Peyer's patch (tissue), 4 donors: Measurements from ENCODE around the gene VPS45. TPM values are rescaled to one million over a fixed set of nuclear protein-coding genes. Genes with fewer than 3 reads are reported as not detected.
"Not testable (repeated sequence)": the region's sequence is repeated elsewhere in the genome, so short reads cannot be mapped to it uniquely, and the experiment has no call there.

Source experiments
- DNase-seq, 3 donors: peaks; one replicate each; pipeline ENCODE4 v3.0.0-alpha.2; 2017 to 2019
- H3K27ac ChIP-seq, 4 donors: fragments of 200-600 bp; sonication (generic); one replicate each; pipeline ENCODE4 v1.5.1; 2016 to 2019
- H3K27me3 ChIP-seq, 2 donors: fragments of 200-600 bp; sonication (generic); one replicate each; pipeline ENCODE4 v1.5.1; 2019
- H3K36me3 ChIP-seq, 3 donors: fragments of 200-600 bp; sonication (generic); one replicate each; pipeline ENCODE4 v1.5.1; 2016 to 2019
- H3K4me1 ChIP-seq, 4 donors: fragments of 200-600 bp; sonication (generic); one replicate each; pipeline ENCODE4 v1.5.1; 2016 to 2019
- H3K4me3 ChIP-seq, 4 donors: fragments of 200-600 bp; sonication (generic); 1 replicate in 3 of 4; 2 replicates in 1 of 4; pipeline ENCODE4 v1.5.1; 2016 to 2019; ENCODE audit warnings: mild to moderate bottlenecking in 1 of 4
- H3K9me3 ChIP-seq, 4 donors: fragments of 200-600 bp; sonication (generic); one replicate each; pipeline ENCODE4 v1.5.1; 2016 to 2019; ENCODE audit warnings: mild to moderate bottlenecking in 1 of 4
- POLR2A ChIP-seq, 2 donors: fragments of 450-650 bp; IDR thresholded peaks; one replicate each; pipeline ENCODE4 v1.5.1; 2017; ENCODE audit warnings: antibody characterized with exemption in 2 of 2, mild to moderate bottlenecking in 2 of 2, moderate library complexity in 2 of 2
- total RNA-seq, 4 donors: library from RNA; depleted of rRNA; stranded (reverse); fragments of >200 nt; gene quantifications; one replicate each; pipeline ENCODE4 v1.1.0, GENCODE V29; 2016
- TF ChIP-seq, protein P1 (sequence below), 6 experiments: fragments of 450-650 bp in 4 of 6; fragments of 200-600 bp in 2 of 6; sonication (generic) in 1 of 6; IDR thresholded peaks; one replicate each; pipeline ENCODE4 v1.5.1; 2017 to 2019; ENCODE audit warnings: antibody characterized with exemption in 6 of 6, mild to moderate bottlenecking in 3 of 6, moderate library complexity in 1 of 6

VPS45 gene
- total RNA-seq, 4 donors from 2014 or later, result 36.1 to 70.1 (median 42.0) TPM

DNA sequence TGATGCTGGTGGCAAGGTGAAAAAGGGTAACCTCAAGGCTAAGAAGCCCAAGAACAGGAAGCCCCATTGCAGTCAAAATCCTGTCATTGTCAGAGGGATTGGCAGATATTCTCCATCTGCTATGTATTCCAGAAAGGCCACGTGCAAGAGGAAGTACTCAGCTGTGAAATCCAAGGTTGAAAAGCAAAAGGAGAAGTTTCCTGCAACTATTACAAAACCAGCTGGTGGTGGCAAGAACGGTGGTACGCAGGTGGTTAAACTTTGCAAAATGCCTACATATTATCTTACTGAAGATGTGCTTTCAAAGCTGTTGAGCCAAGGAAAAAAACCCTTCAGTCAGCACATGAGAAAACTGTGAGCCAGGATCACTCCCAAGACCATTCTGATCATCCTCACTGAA lies 13.7 kb upstream of the VPS45 start:
- no peak for DNase-seq
- no peaks in the 10 kb centered on the region for H3K4me1 ChIP-seq
- no peaks in the 10 kb centered on the region for H3K36me3 ChIP-seq
- H3K27me3 ChIP-seq, result no peaks in the 10 kb centered on the region
- H3K27ac ChIP-seq, result no peak overlapping the region
- no peak for TF ChIP-seq POLR2A (IDR thresholded peaks at IDR 0.05)
- TF ChIP-seq, protein P1, sequence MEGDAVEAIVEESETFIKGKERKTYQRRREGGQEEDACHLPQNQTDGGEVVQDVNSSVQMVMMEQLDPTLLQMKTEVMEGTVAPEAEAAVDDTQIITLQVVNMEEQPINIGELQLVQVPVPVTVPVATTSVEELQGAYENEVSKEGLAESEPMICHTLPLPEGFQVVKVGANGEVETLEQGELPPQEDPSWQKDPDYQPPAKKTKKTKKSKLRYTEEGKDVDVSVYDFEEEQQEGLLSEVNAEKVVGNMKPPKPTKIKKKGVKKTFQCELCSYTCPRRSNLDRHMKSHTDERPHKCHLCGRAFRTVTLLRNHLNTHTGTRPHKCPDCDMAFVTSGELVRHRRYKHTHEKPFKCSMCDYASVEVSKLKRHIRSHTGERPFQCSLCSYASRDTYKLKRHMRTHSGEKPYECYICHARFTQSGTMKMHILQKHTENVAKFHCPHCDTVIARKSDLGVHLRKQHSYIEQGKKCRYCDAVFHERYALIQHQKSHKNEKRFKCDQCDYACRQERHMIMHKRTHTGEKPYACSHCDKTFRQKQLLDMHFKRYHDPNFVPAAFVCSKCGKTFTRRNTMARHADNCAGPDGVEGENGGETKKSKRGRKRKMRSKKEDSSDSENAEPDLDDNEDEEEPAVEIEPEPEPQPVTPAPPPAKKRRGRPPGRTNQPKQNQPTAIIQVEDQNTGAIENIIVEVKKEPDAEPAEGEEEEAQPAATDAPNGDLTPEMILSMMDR (IDR thresholded peaks at IDR 0.05), result no peak
- H3K9me3 ChIP-seq, result no peaks in the 10 kb centered on the region
- H3K4me3 ChIP-seq, result no peak overlapping the region

DNA sequence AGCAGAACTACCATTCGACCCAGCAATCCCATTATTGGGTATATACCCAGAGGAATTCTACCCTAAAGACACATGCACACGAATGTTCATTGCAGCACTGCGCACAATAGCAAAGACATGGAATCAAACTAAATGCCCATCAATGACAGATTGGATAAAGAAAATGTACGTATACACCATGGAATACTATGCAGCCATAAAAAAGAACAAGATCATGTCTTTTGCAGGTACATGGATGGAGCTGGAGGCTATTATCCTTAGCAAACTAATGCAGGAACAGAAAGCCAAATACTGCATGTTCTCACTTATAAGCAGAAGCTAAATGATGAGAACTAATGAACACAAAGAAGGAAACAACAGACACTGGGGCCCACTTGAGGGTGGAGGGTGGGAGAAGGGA lies 12.1 kb upstream of the VPS45 start:
- H3K27ac ChIP-seq, H3K27me3 ChIP-seq, DNase-seq, H3K4me3 ChIP-seq, H3K9me3 ChIP-seq, H3K36me3 ChIP-seq, H3K4me1 ChIP-seq: not testable (repeated sequence)

DNA sequence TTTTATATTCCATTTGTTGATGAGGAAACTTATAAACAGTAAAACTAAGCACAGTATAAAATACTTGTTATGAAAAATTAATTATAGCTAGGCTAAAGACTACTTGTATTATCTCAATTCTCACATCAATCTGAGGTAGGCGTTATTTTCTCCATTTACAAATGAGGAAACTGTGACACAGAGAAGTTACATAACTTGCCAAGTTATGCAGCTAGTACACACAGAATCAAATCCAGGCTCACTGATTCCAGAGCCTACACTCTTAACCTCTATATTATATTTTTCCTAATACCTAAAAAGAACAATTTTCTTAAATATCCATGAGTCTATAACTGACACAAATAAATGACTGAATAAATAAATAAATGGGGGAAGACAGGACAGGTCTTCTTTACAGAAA lies 11.2 kb upstream of the VPS45 start:
- Histone ChIP-seq H3K27ac (no peak overlapping the region), H3K4me3 (no peak overlapping the region), H3K27me3 (no peaks in the 10 kb centered on the region), H3K9me3 (no peaks in the 10 kb centered on the region), H3K36me3 (no peaks in the 10 kb centered on the region), H3K4me1 (no peaks in the 10 kb centered on the region)
- DNase-seq, result no peak
- TF ChIP-seq POLR2A (IDR thresholded peaks at IDR 0.05), result no peak
- TF ChIP-seq, protein P1 (IDR thresholded peaks at IDR 0.05), result no peak

DNA sequence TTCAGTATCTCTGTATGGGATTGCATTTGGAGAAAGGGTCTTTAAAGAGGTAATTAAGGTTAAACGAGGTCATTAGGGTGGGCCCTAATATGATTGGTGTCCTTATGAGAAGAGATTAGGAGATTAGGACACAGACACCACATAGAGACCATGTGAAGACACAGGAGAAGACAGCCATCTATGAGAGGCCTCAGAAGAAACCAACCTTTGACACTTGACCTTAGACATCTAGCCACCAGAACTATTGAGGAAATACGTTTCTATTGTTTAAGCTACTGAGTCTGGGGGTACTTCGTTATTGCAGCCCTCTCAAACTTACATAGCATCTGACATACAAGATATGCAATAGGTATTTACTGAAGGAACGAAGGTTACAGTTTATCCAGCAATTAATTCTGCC lies 7.3 kb upstream of the VPS45 start:
- Histone ChIP-seq H3K27me3 (no peaks in the 10 kb centered on the region), H3K36me3 (no peaks in the 10 kb centered on the region), H3K9me3 (no peaks in the 10 kb centered on the region), H3K4me1 (no peaks in the 10 kb centered on the region), H3K27ac (no peak overlapping the region), H3K4me3 (no peak overlapping the region)
- no peak for DNase-seq
- no peak for TF ChIP-seq POLR2A (IDR thresholded peaks at IDR 0.05)
- TF ChIP-seq, protein P1 (IDR thresholded peaks at IDR 0.05), result no peak

DNA sequence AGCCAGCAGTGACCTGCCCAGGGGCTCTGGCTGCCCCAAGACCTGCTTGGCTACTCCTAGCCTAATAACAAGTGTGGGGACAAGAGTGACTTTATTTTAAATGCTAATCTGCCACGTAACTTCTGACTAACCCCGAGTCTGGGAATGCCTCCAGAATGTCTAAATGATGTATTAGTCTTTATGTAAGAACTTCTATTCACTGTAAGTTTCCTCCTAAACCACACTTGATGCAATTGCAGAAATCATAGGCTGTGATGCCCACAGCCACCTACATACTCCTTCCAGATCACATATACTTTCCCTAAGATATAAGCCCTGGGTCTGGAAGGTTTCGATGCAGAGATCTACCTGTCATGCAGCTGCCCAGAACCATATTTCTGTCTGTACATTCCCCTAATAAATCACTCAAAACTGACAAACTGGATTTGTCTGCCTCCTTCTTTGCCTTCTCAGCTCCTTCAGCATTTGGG lies 5.9 kb upstream of the VPS45 start:
- Histone ChIP-seq H3K27ac (no peak overlapping the region), H3K4me1 (no peaks in the 10 kb centered on the region), H3K9me3 (no peaks in the 10 kb centered on the region), H3K4me3 (no peak overlapping the region), H3K36me3 (no peaks in the 10 kb centered on the region), H3K27me3 (no peaks in the 10 kb centered on the region)
- DNase-seq, result no peak
- no peak for TF ChIP-seq POLR2A (IDR thresholded peaks at IDR 0.05)
- TF ChIP-seq, protein P1 (IDR thresholded peaks at IDR 0.05), result no peak

DNA sequence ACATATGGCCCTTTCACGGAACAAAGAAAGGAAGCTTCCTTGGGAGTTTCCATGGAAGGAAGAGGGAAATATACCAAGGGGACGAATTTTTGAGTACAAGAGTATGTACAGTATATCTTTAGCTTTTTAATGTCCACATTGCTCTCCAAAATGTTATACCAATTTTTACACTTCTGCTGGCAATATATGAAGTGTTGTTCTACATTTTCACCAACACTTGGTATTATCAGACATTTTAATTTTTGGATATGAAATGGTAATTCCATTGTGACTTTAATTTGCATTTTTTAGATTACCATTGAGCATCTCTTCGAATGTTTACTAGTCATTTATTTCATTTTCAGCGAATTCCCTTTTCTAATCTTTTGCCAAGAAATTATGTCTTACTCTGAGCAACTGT lies 5.5 kb upstream of the VPS45 start:
- DNase-seq, result no peak
- H3K36me3 ChIP-seq, result no peaks in the 10 kb centered on the region
- no peaks in the 10 kb centered on the region for H3K27me3 ChIP-seq
- TF ChIP-seq POLR2A (IDR thresholded peaks at IDR 0.05), result no peak
- TF ChIP-seq, protein P1 (IDR thresholded peaks at IDR 0.05), result no peak
- no peaks in the 10 kb centered on the region for H3K4me1 ChIP-seq
- no peak overlapping the region for H3K4me3 ChIP-seq
- H3K27ac ChIP-seq, result no peak overlapping the region
- H3K9me3 ChIP-seq, result no peaks in the 10 kb centered on the region
